Measurements from ENCODE around the gene TMEM184B.

- TF ChIP-seq CTCF (IDR thresholded peaks at IDR 0.05), result no peak
- TF ChIP-seq POLR2A (IDR thresholded peaks at IDR 0.05), result no peak
Measured at GRCh38 chr22:38204784-38205183, 68.0 kb downstream of the TMEM184B start.
